ENCODE measurements around the gene SP140L.

DNA sequence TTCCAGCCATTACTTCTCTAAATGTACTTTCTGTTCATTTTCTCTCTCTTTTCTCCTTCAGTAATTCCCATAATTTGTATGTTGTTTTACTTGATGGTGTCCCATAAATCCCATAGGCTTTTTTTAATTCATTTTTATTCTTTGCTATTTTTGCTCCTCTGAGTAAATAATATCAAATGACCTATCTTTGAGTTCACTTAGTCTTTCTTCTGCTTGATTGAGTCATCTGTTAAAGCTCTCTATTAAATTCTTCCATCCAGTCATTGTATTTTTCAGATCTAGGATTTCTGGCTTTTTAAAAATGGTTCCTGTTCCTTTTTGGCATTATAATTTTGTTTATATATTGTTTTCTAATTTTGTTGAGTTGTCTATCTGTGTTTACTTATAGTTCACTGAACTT lies 102.5 kb downstream of the SP140L start:
- TF ChIP-seq, protein P1, sequence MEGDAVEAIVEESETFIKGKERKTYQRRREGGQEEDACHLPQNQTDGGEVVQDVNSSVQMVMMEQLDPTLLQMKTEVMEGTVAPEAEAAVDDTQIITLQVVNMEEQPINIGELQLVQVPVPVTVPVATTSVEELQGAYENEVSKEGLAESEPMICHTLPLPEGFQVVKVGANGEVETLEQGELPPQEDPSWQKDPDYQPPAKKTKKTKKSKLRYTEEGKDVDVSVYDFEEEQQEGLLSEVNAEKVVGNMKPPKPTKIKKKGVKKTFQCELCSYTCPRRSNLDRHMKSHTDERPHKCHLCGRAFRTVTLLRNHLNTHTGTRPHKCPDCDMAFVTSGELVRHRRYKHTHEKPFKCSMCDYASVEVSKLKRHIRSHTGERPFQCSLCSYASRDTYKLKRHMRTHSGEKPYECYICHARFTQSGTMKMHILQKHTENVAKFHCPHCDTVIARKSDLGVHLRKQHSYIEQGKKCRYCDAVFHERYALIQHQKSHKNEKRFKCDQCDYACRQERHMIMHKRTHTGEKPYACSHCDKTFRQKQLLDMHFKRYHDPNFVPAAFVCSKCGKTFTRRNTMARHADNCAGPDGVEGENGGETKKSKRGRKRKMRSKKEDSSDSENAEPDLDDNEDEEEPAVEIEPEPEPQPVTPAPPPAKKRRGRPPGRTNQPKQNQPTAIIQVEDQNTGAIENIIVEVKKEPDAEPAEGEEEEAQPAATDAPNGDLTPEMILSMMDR (IDR thresholded peaks at IDR 0.05) = no peak
- no peak for TF ChIP-seq ZFX (IDR thresholded peaks at IDR 0.05; ENCODE audit: borderline replicate concordance)
